ENCODE measurements around the gene IGFL2.
"Not testable (repeated sequence)": the region's sequence is repeated elsewhere in the genome, so short reads cannot be mapped to it uniquely, and the experiment has no call there.

IGFL2 gene

GRCh38 chr19:46147791-46148288 is at the start of gene IGFL2:
TSS of gene IGFL2 (plus strand) at chr19:46148238. CDS start at chr19:46148279, 41 bp downstream.
- no peaks in the 10 kb centered on the region for H3K4me1 Mint-ChIP-seq (ENCODE audit: low read depth)
- H3K4me3 Mint-ChIP-seq, result no peak within 1 kb of the TSS
- H3K27ac Mint-ChIP-seq, result no peak within 1 kb of the TSS
- no peaks in the 10 kb centered on the region for H3K36me3 Mint-ChIP-seq (ENCODE audit: low read depth)
- peaks cover 35% of the 10 kb centered on the region for H3K27me3 Mint-ChIP-seq (ENCODE audit: low read depth)
- H3K9me3 Mint-ChIP-seq, result no peaks in the 10 kb centered on the region

GRCh38 chr19:46100344-46100743 is 47.7 kb upstream of the IGFL2 start:
- Mint-ChIP-seq H3K4me1 (ENCODE audit: low read depth) (no peaks in the 10 kb centered on the region), H3K27ac (no peak overlapping the region), H3K36me3 (ENCODE audit: low read depth) (no peaks in the 10 kb centered on the region), H3K4me3 (no peak overlapping the region), H3K9me3 (peaks cover 22% of the 10 kb centered on the region), H3K27me3 (ENCODE audit: low read depth) (peaks cover 9% of the 10 kb centered on the region)

GRCh38 chr19:46101293-46101692 is 46.7 kb upstream of the IGFL2 start:
- Mint-ChIP-seq H3K27me3 (ENCODE audit: low read depth) (peaks cover 9% of the 10 kb centered on the region), H3K4me1 (ENCODE audit: low read depth) (no peaks in the 10 kb centered on the region), H3K27ac (no peak overlapping the region), H3K9me3 (peaks cover 22% of the 10 kb centered on the region), H3K4me3 (no peak overlapping the region), H3K36me3 (ENCODE audit: low read depth) (no peaks in the 10 kb centered on the region)

DNA sequence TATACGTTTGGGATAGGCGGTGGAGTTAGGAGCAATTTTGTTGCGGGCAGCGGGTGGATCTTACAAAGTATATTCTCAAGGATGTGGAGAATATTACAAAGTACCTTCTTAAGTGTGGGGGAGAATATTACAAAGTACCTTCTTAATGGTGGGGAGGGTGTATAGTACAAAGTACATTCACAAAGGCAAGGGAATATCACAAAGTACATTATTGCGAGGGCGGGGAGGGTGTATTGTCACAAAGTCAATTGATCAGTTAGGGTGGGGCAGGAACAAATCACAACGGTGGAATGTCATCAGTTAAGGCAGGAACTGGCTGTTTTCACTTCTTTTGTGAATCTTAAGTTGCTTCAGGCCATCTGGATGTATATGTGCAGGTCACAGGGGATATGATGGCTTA is 45.7 kb upstream of the IGFL2 start:
- H3K27ac Mint-ChIP-seq; H3K4me1 Mint-ChIP-seq (ENCODE audit: low read depth); H3K4me3 Mint-ChIP-seq; H3K27me3 Mint-ChIP-seq (ENCODE audit: low read depth); H3K36me3 Mint-ChIP-seq (ENCODE audit: low read depth): not testable (repeated sequence)
- peaks cover 15% of the 10 kb centered on the region for H3K9me3 Mint-ChIP-seq

- H3K27me3 Mint-ChIP-seq (ENCODE audit: low read depth), result peaks cover 6% of the 10 kb centered on the region
- no peak overlapping the region for H3K4me3 Mint-ChIP-seq
- no peaks in the 10 kb centered on the region for H3K9me3 Mint-ChIP-seq
- no peaks in the 10 kb centered on the region for H3K36me3 Mint-ChIP-seq (ENCODE audit: low read depth)
- H3K4me1 Mint-ChIP-seq (ENCODE audit: low read depth), result no peaks in the 10 kb centered on the region
- no peak overlapping the region for H3K27ac Mint-ChIP-seq
These were observed 40.7 kb upstream of the IGFL2 start for GRCh38 chr19:46107371-46107770.

- no peaks in the 10 kb centered on the region for H3K36me3 Mint-ChIP-seq (ENCODE audit: low read depth)
- H3K4me3 Mint-ChIP-seq, result no peak overlapping the region
- H3K9me3 Mint-ChIP-seq, result no peaks in the 10 kb centered on the region
- H3K27ac Mint-ChIP-seq, result no peak overlapping the region
- H3K27me3 Mint-ChIP-seq (ENCODE audit: low read depth), result peaks cover 16% of the 10 kb centered on the region
- H3K4me1 Mint-ChIP-seq (ENCODE audit: low read depth), result no peaks in the 10 kb centered on the region
These were observed 38.2 kb upstream of the IGFL2 start for GRCh38 chr19:46109876-46110275.

DNA sequence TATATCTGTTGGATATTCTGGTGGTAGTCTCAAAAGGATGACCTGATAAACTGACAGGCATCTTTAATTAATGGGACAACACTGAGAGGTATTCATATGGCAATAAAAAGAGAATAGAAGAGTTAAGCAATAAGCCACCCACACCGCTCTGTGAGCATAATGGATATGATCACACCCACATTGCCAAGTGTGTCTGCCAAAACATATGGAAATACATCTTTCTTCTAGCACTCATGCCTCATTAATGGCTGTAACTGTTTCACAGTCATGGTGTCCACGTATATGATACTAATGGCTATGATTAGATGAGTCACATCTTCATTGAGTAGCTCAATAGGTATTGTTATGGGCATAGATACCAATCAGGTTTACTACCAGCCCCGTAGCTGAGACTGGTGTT is 36.7 kb upstream of the IGFL2 start:
- no peak overlapping the region for H3K4me3 Mint-ChIP-seq
- H3K9me3 Mint-ChIP-seq, result no peaks in the 10 kb centered on the region
- H3K27ac Mint-ChIP-seq, result no peak overlapping the region
- peaks cover 2% of the 10 kb centered on the region for H3K4me1 Mint-ChIP-seq (ENCODE audit: low read depth)
- H3K36me3 Mint-ChIP-seq (ENCODE audit: low read depth), result no peaks in the 10 kb centered on the region
- H3K27me3 Mint-ChIP-seq (ENCODE audit: low read depth), result peaks cover 16% of the 10 kb centered on the region

- Mint-ChIP-seq H3K27me3 (ENCODE audit: low read depth) (peaks cover 16% of the 10 kb centered on the region), H3K9me3 (no peaks in the 10 kb centered on the region), H3K4me1 (ENCODE audit: low read depth) (peaks cover 2% of the 10 kb centered on the region), H3K36me3 (ENCODE audit: low read depth) (no peaks in the 10 kb centered on the region), H3K4me3 (no peak overlapping the region), H3K27ac (no peak overlapping the region)
These were observed 35.5 kb upstream of the IGFL2 start for GRCh38 chr19:46112527-46112926.

DNA sequence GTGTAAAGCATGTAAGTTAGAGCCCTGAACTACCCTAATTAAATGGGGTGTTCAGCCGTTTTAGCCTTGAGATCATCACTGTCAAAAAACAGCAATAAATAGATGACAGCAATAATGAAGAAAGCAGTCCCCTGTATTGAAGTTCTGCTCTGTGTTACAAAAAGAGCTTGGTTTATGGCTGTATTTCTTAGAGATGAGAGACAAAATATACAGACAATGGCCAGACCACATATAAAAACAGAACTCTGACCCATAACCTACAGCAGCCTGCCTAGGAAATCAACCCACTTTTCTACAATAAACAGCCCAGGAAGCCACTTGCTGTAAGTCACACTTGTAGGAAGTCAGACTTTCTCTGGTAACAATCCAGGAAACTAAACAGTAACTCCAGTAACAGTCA is 34.3 kb upstream of the IGFL2 start:
- Mint-ChIP-seq H3K36me3 (ENCODE audit: low read depth) (no peaks in the 10 kb centered on the region), H3K27me3 (ENCODE audit: low read depth) (peaks cover 16% of the 10 kb centered on the region), H3K27ac (no peak overlapping the region), H3K4me1 (ENCODE audit: low read depth) (peaks cover 2% of the 10 kb centered on the region), H3K9me3 (no peaks in the 10 kb centered on the region), H3K4me3 (no peak overlapping the region)

- Mint-ChIP-seq H3K27me3 (ENCODE audit: low read depth) (peaks cover 24% of the 10 kb centered on the region), H3K9me3 (no peaks in the 10 kb centered on the region)
These were observed 32.5 kb upstream of the IGFL2 start for GRCh38 chr19:46115396-46116106.

DNA sequence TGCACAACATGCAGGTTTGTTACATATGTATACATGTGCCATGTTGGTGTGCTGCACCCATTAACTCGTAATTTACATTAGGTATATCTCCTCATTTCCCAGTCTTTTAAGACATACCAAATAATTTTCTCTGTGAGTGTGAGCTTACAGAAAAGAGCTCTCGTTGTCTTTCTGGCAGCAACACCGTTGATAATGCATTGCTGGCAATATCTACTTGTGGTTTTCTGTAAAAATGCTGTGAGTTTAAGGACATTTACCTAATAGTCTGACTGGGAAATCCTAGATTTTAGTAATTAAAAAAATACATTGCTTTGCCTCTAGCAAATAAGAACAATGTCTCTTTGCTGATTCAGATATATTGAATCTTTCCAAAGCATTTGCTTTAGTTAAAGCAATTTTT is 31.9 kb upstream of the IGFL2 start:
- Mint-ChIP-seq H3K4me1 (ENCODE audit: low read depth) (peaks cover 2% of the 10 kb centered on the region), H3K27ac (no peak overlapping the region), H3K36me3 (ENCODE audit: low read depth) (no peaks in the 10 kb centered on the region), H3K4me3 (no peak overlapping the region), H3K27me3 (ENCODE audit: low read depth) (peaks cover 27% of the 10 kb centered on the region), H3K9me3 (no peaks in the 10 kb centered on the region)

More at GRCh38 chr19:46115396-46116106, 32.5 kb upstream of the IGFL2 start:
- Mint-ChIP-seq H3K4me3 (no peak overlapping the region), H3K27ac (no peak overlapping the region), H3K36me3 (ENCODE audit: low read depth) (no peaks in the 10 kb centered on the region), H3K4me1 (ENCODE audit: low read depth) (peaks cover 2% of the 10 kb centered on the region)

DNA sequence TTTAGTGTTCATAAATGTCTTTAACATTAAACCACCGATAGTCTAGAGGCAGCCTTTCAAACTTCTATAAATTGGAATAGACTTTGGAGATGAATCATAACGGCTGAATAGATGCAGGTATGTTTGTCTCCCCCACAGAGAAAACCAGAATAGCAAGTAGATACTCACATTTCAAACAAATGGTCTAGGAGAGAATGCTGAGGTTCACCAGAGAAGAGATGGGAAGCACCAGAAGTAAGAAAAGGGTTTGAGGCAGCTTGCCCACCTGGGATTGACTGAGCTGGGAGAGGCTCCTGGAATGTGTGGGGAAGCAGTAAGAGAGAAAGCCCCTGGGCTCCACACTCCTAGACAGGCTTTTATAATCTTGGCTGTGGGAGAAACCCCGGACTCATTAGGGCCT is 29.9 kb upstream of the IGFL2 start:
- peaks cover 2% of the 10 kb centered on the region for H3K4me1 Mint-ChIP-seq (ENCODE audit: low read depth)
- no peak overlapping the region for H3K27ac Mint-ChIP-seq
- no peaks in the 10 kb centered on the region for H3K9me3 Mint-ChIP-seq
- no peaks in the 10 kb centered on the region for H3K36me3 Mint-ChIP-seq (ENCODE audit: low read depth)
- no peak overlapping the region for H3K4me3 Mint-ChIP-seq
- H3K27me3 Mint-ChIP-seq (ENCODE audit: low read depth), result peaks cover 21% of the 10 kb centered on the region

- no peaks in the 10 kb centered on the region for H3K4me1 Mint-ChIP-seq (ENCODE audit: low read depth)
- H3K4me3 Mint-ChIP-seq, result no peak within 1 kb of the TSS
- H3K27me3 Mint-ChIP-seq (ENCODE audit: low read depth), result peaks cover 63% of the 10 kb centered on the region
- H3K27ac Mint-ChIP-seq, result no peak within 1 kb of the TSS
- H3K36me3 Mint-ChIP-seq (ENCODE audit: low read depth), result no peaks in the 10 kb centered on the region
- H3K9me3 Mint-ChIP-seq, result no peaks in the 10 kb centered on the region
These were observed 23.4 kb upstream of the IGFL2 start, which contains the start of gene IGFL3 for GRCh38 chr19:46124638-46125115. TSS of gene IGFL3 (minus strand) at chr19:46124688. CDS start at chr19:46124649, 39 bp downstream.

GRCh38 chr19:46125447-46125846 is 22.6 kb upstream of the IGFL2 start:
- no peaks in the 10 kb centered on the region for H3K36me3 Mint-ChIP-seq (ENCODE audit: low read depth)
- no peaks in the 10 kb centered on the region for H3K9me3 Mint-ChIP-seq
- H3K27ac Mint-ChIP-seq, result no peak overlapping the region
- no peaks in the 10 kb centered on the region for H3K4me1 Mint-ChIP-seq (ENCODE audit: low read depth)
- no peak overlapping the region for H3K4me3 Mint-ChIP-seq
- peaks cover 60% of the 10 kb centered on the region for H3K27me3 Mint-ChIP-seq (ENCODE audit: low read depth)

DNA sequence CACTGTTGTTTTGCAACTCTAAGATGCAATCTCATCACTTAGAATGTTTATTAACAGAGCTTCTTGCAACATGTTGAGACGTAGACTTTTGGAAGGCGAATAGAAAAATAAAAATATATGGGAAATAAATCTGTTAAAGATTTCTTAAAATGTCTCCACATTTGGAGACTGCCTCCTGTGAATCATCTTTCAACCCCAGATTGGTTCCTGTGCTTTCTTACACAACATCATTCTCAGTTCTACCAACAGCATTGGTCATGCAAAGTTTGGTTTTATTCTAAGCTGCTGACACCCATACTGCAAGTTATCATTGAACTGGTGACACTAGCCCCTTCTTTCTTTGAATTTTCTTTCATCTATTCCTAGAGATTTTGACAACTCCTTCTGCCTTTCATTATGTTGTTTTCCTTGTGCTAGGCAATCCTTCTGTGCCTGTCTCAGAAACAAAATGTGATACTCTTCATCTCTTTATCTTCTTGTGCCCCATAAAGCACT is 21.9 kb upstream of the IGFL2 start:
- Mint-ChIP-seq H3K36me3 (ENCODE audit: low read depth) (no peaks in the 10 kb centered on the region), H3K9me3 (no peaks in the 10 kb centered on the region), H3K27ac (no peak overlapping the region), H3K4me3 (no peak overlapping the region), H3K4me1 (ENCODE audit: low read depth) (no peaks in the 10 kb centered on the region), H3K27me3 (ENCODE audit: low read depth) (peaks cover 60% of the 10 kb centered on the region)

Data from T-helper 1 cell treated with Interleukin-12 subunit alpha and Interleukin-12 subunit beta and Interleukin-4 antibody, amounts not matched to agents 30 μg/mL and 1 μg/mL, for 36 hours (primary cell).